DOHH2 (cell line): ENCODE measurements around the gene NRXN3.

Experiments
- H3F3A ChIP-seq: fragments of 200-600 bp; sonication (generic), shearing (Covaris generic); 2 replicates; pipeline ENCODE4 v1.6.0; 2016; ENCODE audit warnings: antibody characterized with exemption, mild to moderate bottlenecking; ENCODE audit not compliant: control insufficient read depth, insufficient read depth
- H3K27ac ChIP-seq: fragments of 200-600 bp; sonication (generic); 2 replicates; pipeline ENCODE4 v1.5.1; 2014; ENCODE audit warnings: low read depth, mild to moderate bottlenecking, low read length, moderate library complexity
- H3K27me3 ChIP-seq: fragments of 200-600 bp; sonication (generic); 2 replicates; pipeline ENCODE4 v1.6.1; 2014; ENCODE audit warnings: mild to moderate bottlenecking, low read length, mixed read lengths; ENCODE audit not compliant: control insufficient read depth
- H3K36me3 ChIP-seq: fragments of 200-600 bp; sonication (generic); 2 replicates; pipeline ENCODE4 v1.6.1; 2014; ENCODE audit warnings: mild to moderate bottlenecking, low read length, moderate library complexity, mixed read lengths; ENCODE audit not compliant: control insufficient read depth
- H3K4me1 ChIP-seq: fragments of 200-600 bp; sonication (generic); 2 replicates; pipeline ENCODE4 v1.6.1; 2014; ENCODE audit warnings: mild to moderate bottlenecking, low read length, mixed read lengths; ENCODE audit not compliant: control insufficient read depth
- H3K4me2 ChIP-seq: fragments of 200-600 bp; sonication (generic); 2 replicates; pipeline ENCODE4 v1.6.0; 2014; ENCODE audit warnings: mild to moderate bottlenecking, low read length, moderate library complexity
- H3K4me3 ChIP-seq: fragments of 200-600 bp; sonication (generic); 2 replicates; pipeline ENCODE4 v1.5.1; 2014; ENCODE audit warnings: mild to moderate bottlenecking, low read length, mixed read lengths
- H3K79me2 ChIP-seq: fragments of 200-600 bp; sonication (generic); 2 replicates; pipeline ENCODE4 v1.6.1; 2014; ENCODE audit warnings: mild to moderate bottlenecking, low read length, mixed read lengths; ENCODE audit not compliant: control insufficient read depth
- H3K9me2 ChIP-seq: fragments of 200-600 bp; sonication (generic); replicated peaks from 2 replicates; pipeline ENCODE4 v1.6.1; 2014; ENCODE audit warnings: mild to moderate bottlenecking, low read length, mixed read lengths; ENCODE audit not compliant: control insufficient read depth
- H3K9me3 ChIP-seq: fragments of 200-600 bp; sonication (generic); 2 replicates; pipeline ENCODE4 v1.6.1; 2014; ENCODE audit warnings: antibody characterized with exemption, low read length, mixed read lengths; ENCODE audit not compliant: control insufficient read depth, insufficient read depth
- H4K20me1 ChIP-seq: fragments of 200-600 bp; sonication (generic); 2 replicates; pipeline ENCODE4 v1.6.0; 2014; ENCODE audit warnings: low read depth, mild to moderate bottlenecking, antibody characterized with exemption, low read length, moderate library complexity; ENCODE audit not compliant: control insufficient read depth, insufficient read depth
- EZH2phosphoT487 ChIP-seq: fragments of 200-600 bp; sonication (generic); IDR thresholded peaks from 2 replicates; pipeline ENCODE4 v1.6.1; 2017; ENCODE audit warnings: borderline replicate concordance, mild to moderate bottlenecking, antibody characterized with exemption, low read length, moderate library complexity, mixed read lengths
- TF ChIP-seq, protein P1 (sequence below): fragments of 200-600 bp; sonication (generic); IDR thresholded peaks from one replicate; pipeline ENCODE4 v1.5.1; 2014; ENCODE audit warnings: antibody characterized with exemption, mild to moderate bottlenecking, low read depth, low read length; ENCODE audit not compliant: poor library complexity, severe bottlenecking

Gene NRXN3

DNA sequence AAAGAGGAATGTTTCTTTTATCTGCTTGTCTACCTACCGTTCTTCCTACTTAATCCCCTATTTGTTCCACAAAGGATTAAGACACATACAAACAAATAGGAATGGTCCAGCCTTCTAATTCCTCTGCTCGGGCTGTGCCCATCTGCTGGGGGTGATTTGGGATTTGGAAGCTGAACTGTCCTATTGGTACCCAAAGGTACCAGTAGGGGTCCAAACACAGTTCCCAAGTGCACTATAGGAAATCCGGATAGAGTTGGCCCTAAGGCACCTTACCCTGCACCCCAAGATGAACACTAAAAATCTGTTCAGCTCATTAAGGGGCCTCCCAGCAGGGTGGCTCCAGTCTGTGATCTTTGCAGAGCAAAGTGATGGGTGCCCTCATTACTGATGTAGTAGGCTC is 566.9 kb downstream of the NRXN3 start:
- no peak overlapping the region for H3K27ac ChIP-seq
- no peaks in the 10 kb centered on the region for H3K36me3 ChIP-seq
- no peaks in the 10 kb centered on the region for H3K4me1 ChIP-seq
- H3K27me3 ChIP-seq = no peaks in the 10 kb centered on the region
- no peak for TF ChIP-seq EZH2phosphoT487
- TF ChIP-seq, protein P1, sequence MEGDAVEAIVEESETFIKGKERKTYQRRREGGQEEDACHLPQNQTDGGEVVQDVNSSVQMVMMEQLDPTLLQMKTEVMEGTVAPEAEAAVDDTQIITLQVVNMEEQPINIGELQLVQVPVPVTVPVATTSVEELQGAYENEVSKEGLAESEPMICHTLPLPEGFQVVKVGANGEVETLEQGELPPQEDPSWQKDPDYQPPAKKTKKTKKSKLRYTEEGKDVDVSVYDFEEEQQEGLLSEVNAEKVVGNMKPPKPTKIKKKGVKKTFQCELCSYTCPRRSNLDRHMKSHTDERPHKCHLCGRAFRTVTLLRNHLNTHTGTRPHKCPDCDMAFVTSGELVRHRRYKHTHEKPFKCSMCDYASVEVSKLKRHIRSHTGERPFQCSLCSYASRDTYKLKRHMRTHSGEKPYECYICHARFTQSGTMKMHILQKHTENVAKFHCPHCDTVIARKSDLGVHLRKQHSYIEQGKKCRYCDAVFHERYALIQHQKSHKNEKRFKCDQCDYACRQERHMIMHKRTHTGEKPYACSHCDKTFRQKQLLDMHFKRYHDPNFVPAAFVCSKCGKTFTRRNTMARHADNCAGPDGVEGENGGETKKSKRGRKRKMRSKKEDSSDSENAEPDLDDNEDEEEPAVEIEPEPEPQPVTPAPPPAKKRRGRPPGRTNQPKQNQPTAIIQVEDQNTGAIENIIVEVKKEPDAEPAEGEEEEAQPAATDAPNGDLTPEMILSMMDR = no peak
- H3K9me2 ChIP-seq = no peaks in the 10 kb centered on the region
- H4K20me1 ChIP-seq = no peaks in the 10 kb centered on the region
- no peaks in the 10 kb centered on the region for H3F3A ChIP-seq
- H3K79me2 ChIP-seq = no peaks in the 10 kb centered on the region
- no peak overlapping the region for H3K4me3 ChIP-seq
- H3K4me2 ChIP-seq = no peak overlapping the region
- no peaks in the 10 kb centered on the region for H3K9me3 ChIP-seq

DNA sequence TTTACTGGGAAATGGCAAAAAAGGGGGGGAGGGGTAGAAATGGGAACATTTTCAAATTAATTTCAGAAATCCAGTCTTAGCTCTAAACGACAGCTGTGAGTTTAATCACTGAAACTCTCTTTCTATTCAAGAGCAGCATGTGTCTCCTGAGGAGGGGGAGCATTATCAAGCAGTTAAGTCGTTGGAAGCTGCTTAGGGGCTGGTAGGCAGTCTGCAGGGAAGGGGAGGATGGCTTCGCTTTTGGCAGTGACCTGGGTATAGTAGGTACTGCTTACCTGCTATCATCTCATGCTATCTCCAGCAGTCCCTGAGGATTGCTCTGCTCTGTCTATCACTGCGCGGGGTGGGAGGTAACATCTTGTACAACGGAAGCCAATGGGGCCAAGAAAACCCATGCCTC is 567.4 kb downstream of the NRXN3 start:
- Histone ChIP-seq H3K9me2 (no peaks in the 10 kb centered on the region), H3F3A (no peaks in the 10 kb centered on the region), H3K4me3 (no peak overlapping the region), H3K27ac (no peak overlapping the region), H3K79me2 (no peaks in the 10 kb centered on the region), H3K9me3 (no peaks in the 10 kb centered on the region), H3K4me1 (no peaks in the 10 kb centered on the region), H3K4me2 (no peak overlapping the region), H3K36me3 (no peaks in the 10 kb centered on the region), H3K27me3 (no peaks in the 10 kb centered on the region), H4K20me1 (no peaks in the 10 kb centered on the region)
- TF ChIP-seq EZH2phosphoT487 = no peak
- TF ChIP-seq, protein P1 = no peak

DNA sequence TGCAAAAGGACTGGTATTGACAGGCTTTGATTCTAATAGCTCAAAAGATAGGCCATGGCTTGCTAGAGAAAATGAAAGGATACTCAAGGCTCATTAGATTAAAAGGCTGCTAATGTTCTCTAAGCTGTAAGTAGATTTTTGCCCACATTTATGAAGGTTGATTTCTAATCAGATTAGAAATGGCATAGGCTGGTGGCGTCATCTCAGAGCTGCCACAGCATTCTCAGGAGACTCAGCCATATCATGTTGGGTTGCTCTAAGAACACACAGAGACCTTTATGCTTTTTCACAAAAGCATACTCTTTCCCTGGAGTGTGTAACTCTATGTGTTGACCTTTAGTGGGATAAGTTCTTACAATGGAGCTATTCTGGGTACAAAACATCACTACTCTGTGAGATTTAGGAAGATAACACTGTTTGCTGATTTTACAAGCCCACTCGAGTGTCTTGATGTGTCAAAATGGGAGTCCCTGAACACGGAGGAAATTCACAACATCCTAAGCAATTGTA is 576.0 kb downstream of the NRXN3 start:
- H3K4me1 ChIP-seq = no peaks in the 10 kb centered on the region
- no peaks in the 10 kb centered on the region for H3K9me3 ChIP-seq
- H3K4me2 ChIP-seq = no peak overlapping the region
- H3F3A ChIP-seq = no peaks in the 10 kb centered on the region
- H3K79me2 ChIP-seq = no peaks in the 10 kb centered on the region
- H3K36me3 ChIP-seq = no peaks in the 10 kb centered on the region
- H3K4me3 ChIP-seq = no peak overlapping the region
- TF ChIP-seq, protein P1 = no peak
- TF ChIP-seq EZH2phosphoT487 = no peak
- H4K20me1 ChIP-seq = no peaks in the 10 kb centered on the region
- no peak overlapping the region for H3K27ac ChIP-seq
- no peaks in the 10 kb centered on the region for H3K9me2 ChIP-seq
- H3K27me3 ChIP-seq = no peaks in the 10 kb centered on the region
